ENCODE results near the gene STK32B. TPM values are rescaled to one million over a fixed set of nuclear protein-coding genes. Genes with fewer than 3 reads are reported as not detected.

Gene STK32B
- total and polyA plus RNA-seq, 9 donors: 0.35 to 3.0 (median 1.2) TPM

GRCh38 chr4:5371415-5372190, 320.3 kb downstream of the STK32B start:
- TF ChIP-seq POLR2A (IDR thresholded peaks at IDR 0.05): no peak
- TF ChIP-seq EP300 (IDR thresholded peaks at IDR 0.05): no peak
- TF ChIP-seq CTCF (IDR thresholded peaks at IDR 0.05): no peak
- no peak overlapping the region for H3K4me3 ChIP-seq
- no peaks in the 10 kb centered on the region for H3K27me3 ChIP-seq
- intact Hi-C loops (cut with DNase I): no loop called here
- H3K27ac ChIP-seq: no peak overlapping the region
- no peaks in the 10 kb centered on the region for H3K36me3 ChIP-seq
- H3K9me3 ChIP-seq: no peaks in the 10 kb centered on the region
- H3K4me1 ChIP-seq (ENCODE audit: insufficient read depth): no peaks in the 10 kb centered on the region
- 33 to 52% (median 38%) methylated on average over 8 of the region's 8 CpGs for WGBS, 3 donors
- no peak for DNase-seq

GRCh38 chr4:5372198-5372597, 320.9 kb downstream of the STK32B start:
- Histone ChIP-seq H3K27me3 (no peaks in the 10 kb centered on the region), H3K4me3 (no peak overlapping the region), H3K27ac (no peak overlapping the region), H3K9me3 (no peaks in the 10 kb centered on the region), H3K4me1 (ENCODE audit: insufficient read depth) (no peaks in the 10 kb centered on the region), H3K36me3 (no peaks in the 10 kb centered on the region)
- TF ChIP-seq EP300 (IDR thresholded peaks at IDR 0.05) (no peak), CTCF (IDR thresholded peaks at IDR 0.05) (no peak), POLR2A (IDR thresholded peaks at IDR 0.05) (no peak)
- 79 to 87% (median 85%) methylated on average over 6 of the region's 6 CpGs for WGBS, 3 donors
- DNase-seq: no peak
- intact Hi-C loops (cut with DNase I): no loop called here

GRCh38 chr4:5373327-5373726, 322.0 kb downstream of the STK32B start:
- Histone ChIP-seq H3K4me3 (no peak overlapping the region), H3K9me3 (no peaks in the 10 kb centered on the region), H3K36me3 (no peaks in the 10 kb centered on the region), H3K4me1 (ENCODE audit: insufficient read depth) (no peaks in the 10 kb centered on the region), H3K27ac (no peak overlapping the region), H3K27me3 (no peaks in the 10 kb centered on the region)
- TF ChIP-seq EP300 (IDR thresholded peaks at IDR 0.05) (no peak), CTCF (IDR thresholded peaks at IDR 0.05) (no peak), POLR2A (IDR thresholded peaks at IDR 0.05) (no peak)
- DNase-seq: no peak
- intact Hi-C loops (cut with DNase I): no loop called here
- 94 to 97% (median 95%) methylated on average over 4 of the region's 4 CpGs for WGBS, 3 donors

GRCh38 chr4:5374592-5374991, 323.3 kb downstream of the STK32B start:
- 78 to 85% (median 80%) methylated on average over 7 of the region's 7 CpGs for WGBS, 3 donors
- Histone ChIP-seq H3K9me3 (no peaks in the 10 kb centered on the region), H3K4me3 (no peak overlapping the region), H3K27ac (no peak overlapping the region), H3K4me1 (ENCODE audit: insufficient read depth) (no peaks in the 10 kb centered on the region), H3K27me3 (no peaks in the 10 kb centered on the region), H3K36me3 (no peaks in the 10 kb centered on the region)
- intact Hi-C loops (cut with DNase I): no loop called here
- no peak for DNase-seq
- TF ChIP-seq POLR2A (IDR thresholded peaks at IDR 0.05) (no peak), CTCF (IDR thresholded peaks at IDR 0.05) (no peak), EP300 (IDR thresholded peaks at IDR 0.05) (no peak)
